Mucosa of rectum (tissue), 2 donors: ENCODE measurements around the gene ADORA2B.

Source experiments
- H3K27ac ChIP-seq, 2 donors: one replicate each; pipeline ENCODE4 v1.7.0; 2013; ENCODE audit warnings: inconsistent platforms in 2 of 2, low read depth in 2 of 2, low read length in 2 of 2
- H3K27me3 ChIP-seq, 2 donors: one replicate each; pipeline ENCODE4 v1.7.0; 2013; ENCODE audit warnings: low read length in 2 of 2; ENCODE audit not compliant: control insufficient read depth in 2 of 2, insufficient read depth in 2 of 2
- H3K36me3 ChIP-seq, 2 donors: one replicate each; pipeline ENCODE4 v1.7.0; 2013; ENCODE audit warnings: low read length in 2 of 2; ENCODE audit not compliant: control insufficient read depth in 2 of 2, insufficient read depth in 2 of 2
- H3K4me1 ChIP-seq, 2 donors: one replicate each; pipeline ENCODE4 v1.7.0; 2013; ENCODE audit warnings: low read length in 2 of 2, mild to moderate bottlenecking in 1 of 2; ENCODE audit not compliant: control insufficient read depth in 2 of 2, insufficient read depth in 2 of 2
- H3K4me3 ChIP-seq, 2 donors: one replicate each; pipeline ENCODE4 v1.7.0; 2013; ENCODE audit warnings: low read length in 2 of 2
- H3K9ac ChIP-seq, 2 donors: one replicate each; pipeline ENCODE4 v1.7.0; 2013; ENCODE audit warnings: low read length in 2 of 2, low read depth in 1 of 2, mild to moderate bottlenecking in 1 of 2
- H3K9me3 ChIP-seq, 2 donors: one replicate each; pipeline ENCODE4 v1.7.0; 2013; ENCODE audit warnings: low read length in 2 of 2; ENCODE audit not compliant: control insufficient read depth in 2 of 2
- donor health status: healthy.
- donor health status: Normal muscosa, but diverticular disease.

Gene ADORA2B

DNA sequence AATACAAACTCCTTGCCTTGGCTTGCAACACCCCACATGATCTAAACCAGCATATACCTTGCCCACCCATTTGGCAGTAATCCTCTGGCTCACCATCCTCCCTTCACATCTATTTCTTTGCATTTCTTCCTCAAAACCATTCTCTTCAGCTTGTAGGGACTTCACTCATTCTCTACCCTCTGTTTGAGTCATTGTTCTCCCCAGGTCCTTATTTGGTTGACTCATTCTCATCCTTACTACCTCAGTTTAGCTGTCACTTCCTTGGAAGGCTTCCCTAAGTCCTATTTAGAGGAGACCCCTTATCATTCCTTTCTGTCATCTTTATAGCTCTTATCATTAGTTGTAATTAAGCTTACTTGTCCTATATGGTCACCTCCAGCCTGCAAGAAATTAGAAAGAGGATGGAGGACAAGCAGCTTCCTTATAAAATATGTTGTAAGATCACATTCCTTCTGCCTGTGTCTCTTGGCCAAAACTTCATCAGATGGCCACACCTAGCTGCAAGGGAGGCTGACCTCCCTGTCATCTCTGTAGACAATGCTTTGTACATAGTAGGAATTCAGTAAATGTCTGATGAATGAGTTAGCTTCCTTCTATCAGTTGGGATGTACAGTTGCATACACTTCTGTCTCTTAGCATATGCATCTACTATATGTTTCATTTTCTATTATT lies 56.4 kb downstream of the ADORA2B start:
- Histone ChIP-seq H3K27me3 (no peaks in the 10 kb centered on the region), H3K9ac (peak overlapping the region in 1 of 2 donors; percentile 92), H3K9me3 (no peaks in the 10 kb centered on the region), H3K4me3 (peak overlapping the region; percentile 15 to 92), H3K4me1 (peaks cover 10 to 11% of the 10 kb centered on the region in 2 donors), H3K27ac (no peak overlapping the region), H3K36me3 (peaks cover 45 to 46% of the 10 kb centered on the region in 2 donors)

DNA sequence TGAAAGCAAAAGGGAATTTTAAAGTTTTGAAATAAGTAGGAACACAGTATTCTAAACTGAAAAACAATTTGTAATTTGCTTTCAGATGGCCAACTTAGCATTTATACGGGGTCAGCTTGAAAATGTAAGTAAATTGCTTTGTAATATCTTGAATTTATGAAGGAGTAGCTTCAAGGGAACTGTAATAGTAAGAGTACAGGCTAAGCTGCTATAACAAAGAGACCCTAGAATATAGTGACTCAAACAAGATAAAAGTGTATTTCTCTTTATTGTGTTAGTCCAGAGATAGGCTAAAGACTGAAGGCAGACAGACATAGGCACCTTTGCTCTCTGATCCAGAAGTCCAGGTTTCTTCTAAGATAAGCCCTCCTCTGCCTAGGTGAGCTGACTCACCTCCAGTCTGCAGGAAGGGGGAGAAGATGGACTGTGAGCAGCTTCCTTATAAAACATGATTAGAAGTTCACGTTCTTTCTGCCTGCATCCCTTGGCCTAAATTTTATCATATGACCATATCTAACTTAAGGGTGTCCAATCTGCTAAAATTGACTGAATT lies 57.9 kb downstream of the ADORA2B start:
- peaks cover 10 to 11% of the 10 kb centered on the region in 2 donors for H3K4me1 ChIP-seq
- no peak overlapping the region for H3K27ac ChIP-seq
- peaks cover 54 to 57% of the 10 kb centered on the region in 2 donors for H3K36me3 ChIP-seq

DNA sequence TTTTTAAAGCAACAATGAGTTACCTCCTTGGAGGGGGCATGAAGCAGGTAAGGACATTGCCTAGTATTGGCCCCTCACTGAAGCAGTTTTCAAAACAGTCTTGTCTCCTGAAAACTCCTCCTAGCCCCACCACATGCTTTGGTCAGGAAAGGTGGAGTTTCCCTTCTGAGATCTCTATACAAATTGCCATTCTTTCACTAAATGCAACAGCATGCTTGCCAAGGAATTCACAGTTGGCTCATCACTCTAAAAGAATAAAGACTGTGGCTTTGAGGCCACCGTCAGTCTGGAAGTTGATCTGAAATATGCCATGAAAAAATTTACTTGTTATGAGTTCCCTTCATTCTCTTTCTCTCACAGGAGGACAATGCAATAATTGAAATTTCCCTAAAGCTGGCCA lies 58.9 kb downstream of the ADORA2B start:
- Histone ChIP-seq H3K27me3 (no peaks in the 10 kb centered on the region), H3K36me3 (peaks cover 64 to 68% of the 10 kb centered on the region in 2 donors), H3K27ac (no peak overlapping the region), H3K4me3 (no peak overlapping the region), H3K9ac (no peak overlapping the region), H3K4me1 (peaks cover 10 to 11% of the 10 kb centered on the region in 2 donors), H3K9me3 (no peaks in the 10 kb centered on the region)

More for the DNA sequence above, 57.9 kb downstream of the ADORA2B start:
- no peaks in the 10 kb centered on the region for H3K9me3 ChIP-seq
- no peak overlapping the region for H3K9ac ChIP-seq
- H3K27me3 ChIP-seq, result no peaks in the 10 kb centered on the region
- H3K4me3 ChIP-seq, result no peak overlapping the region

DNA sequence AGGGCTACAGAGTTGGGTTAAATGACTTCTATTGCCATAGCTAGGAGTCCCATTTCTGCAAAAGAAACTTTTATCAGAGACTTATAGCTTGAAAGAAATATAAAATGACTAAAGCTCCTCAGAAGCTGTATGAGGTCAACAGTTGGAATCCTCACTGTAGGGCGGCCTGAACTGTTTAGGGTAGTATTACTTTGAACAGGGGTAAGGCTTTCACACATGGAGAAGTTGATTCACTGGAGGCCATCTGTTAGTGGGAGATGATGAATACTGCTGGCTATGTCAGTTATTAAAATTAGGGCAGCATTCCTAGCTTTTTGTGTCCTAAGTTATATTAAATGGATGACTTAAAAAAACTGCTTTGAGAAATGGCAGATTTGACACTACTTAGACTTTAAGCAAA lies 60.7 kb downstream of the ADORA2B start:
- Histone ChIP-seq H3K9me3 (no peaks in the 10 kb centered on the region), H3K27me3 (no peaks in the 10 kb centered on the region), H3K27ac (no peak overlapping the region), H3K36me3 (peaks cover 68 to 72% of the 10 kb centered on the region in 2 donors), H3K9ac (no peak overlapping the region), H3K4me3 (no peak overlapping the region), H3K4me1 (peaks cover 5 to 7% of the 10 kb centered on the region in 2 donors)

DNA sequence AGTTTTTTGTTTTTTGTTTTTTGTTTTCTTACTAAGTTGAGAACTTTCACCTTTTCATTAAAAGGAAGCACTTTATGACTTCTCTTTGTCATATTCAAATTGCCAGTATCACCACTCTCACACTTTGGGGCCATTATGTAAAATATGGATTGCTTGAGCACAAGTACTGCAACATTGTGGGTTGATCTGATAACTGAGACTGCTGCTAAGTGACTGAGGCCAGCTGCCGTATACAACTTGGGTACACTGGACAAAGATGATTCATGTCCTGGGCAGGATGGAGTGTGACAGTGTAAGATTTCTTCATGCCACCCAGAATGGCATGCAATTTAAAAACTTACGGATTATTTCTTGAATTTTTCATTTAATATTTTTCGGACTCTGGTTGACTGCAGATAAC lies 62.5 kb downstream of the ADORA2B start:
- peaks cover 2 to 9% of the 10 kb centered on the region in 2 donors for H3K4me1 ChIP-seq
- H3K4me3 ChIP-seq, result no peak overlapping the region
- no peak overlapping the region for H3K27ac ChIP-seq
- H3K9me3 ChIP-seq, result no peaks in the 10 kb centered on the region
- H3K36me3 ChIP-seq, result peaks cover 59 to 62% of the 10 kb centered on the region in 2 donors
- H3K9ac ChIP-seq, result no peak overlapping the region
- no peaks in the 10 kb centered on the region for H3K27me3 ChIP-seq

DNA sequence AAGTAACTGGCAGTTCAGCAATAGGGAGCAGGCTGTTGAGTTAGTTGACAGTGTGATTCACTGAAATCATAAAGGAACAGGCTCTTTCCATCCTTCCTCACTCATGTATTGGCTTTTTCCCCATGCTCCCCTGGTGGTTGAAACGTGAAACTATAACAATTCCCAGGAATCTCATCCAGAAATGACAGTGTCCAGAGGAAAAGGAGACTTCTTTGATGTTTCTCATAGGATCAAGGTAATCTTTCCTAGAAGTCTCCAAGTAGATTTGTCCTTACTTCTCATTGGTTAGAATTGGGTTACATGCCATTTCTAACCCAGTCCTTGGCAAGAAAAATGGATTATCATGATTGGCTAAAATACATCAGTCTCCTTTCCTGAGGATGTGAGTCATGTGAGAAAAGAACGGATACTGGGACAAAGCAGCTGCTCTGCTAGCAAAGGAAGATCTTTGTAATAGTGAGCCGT lies 69.0 kb downstream of the ADORA2B start:
- Histone ChIP-seq H3K36me3 (peaks cover 17 to 19% of the 10 kb centered on the region in 2 donors), H3K4me1 (peaks cover 2 to 9% of the 10 kb centered on the region in 2 donors), H3K27ac (no peak overlapping the region), H3K9ac (no peak overlapping the region), H3K27me3 (no peaks in the 10 kb centered on the region), H3K9me3 (no peaks in the 10 kb centered on the region), H3K4me3 (no peak overlapping the region)

DNA sequence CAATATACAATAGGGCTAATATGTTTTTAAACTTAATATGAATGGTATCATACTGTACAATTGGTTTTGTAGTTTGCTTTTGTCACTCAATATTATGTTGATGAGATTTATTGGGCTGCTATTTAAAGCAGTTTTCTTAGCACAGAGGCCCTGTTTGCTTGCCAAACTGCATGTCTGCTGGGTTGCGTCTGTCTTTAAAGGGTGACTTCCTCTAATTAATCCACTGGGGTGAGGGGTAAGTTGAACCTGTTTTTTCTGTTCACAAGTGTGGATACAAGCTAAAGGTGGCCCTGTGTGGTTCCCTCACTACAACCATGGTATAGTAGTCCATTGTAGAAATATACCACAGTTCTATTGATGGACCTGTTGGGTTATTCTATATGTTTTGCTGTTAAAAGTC lies 74.4 kb downstream of the ADORA2B start:
- H3K36me3 ChIP-seq, result peaks cover 21 to 30% of the 10 kb centered on the region in 2 donors
- no peaks in the 10 kb centered on the region for H3K4me1 ChIP-seq
- H3K27me3 ChIP-seq, result no peaks in the 10 kb centered on the region
- H3K4me3 ChIP-seq, result no peak overlapping the region
- H3K9ac ChIP-seq, result no peak overlapping the region
- H3K9me3 ChIP-seq, result no peaks in the 10 kb centered on the region
- no peak overlapping the region for H3K27ac ChIP-seq

DNA sequence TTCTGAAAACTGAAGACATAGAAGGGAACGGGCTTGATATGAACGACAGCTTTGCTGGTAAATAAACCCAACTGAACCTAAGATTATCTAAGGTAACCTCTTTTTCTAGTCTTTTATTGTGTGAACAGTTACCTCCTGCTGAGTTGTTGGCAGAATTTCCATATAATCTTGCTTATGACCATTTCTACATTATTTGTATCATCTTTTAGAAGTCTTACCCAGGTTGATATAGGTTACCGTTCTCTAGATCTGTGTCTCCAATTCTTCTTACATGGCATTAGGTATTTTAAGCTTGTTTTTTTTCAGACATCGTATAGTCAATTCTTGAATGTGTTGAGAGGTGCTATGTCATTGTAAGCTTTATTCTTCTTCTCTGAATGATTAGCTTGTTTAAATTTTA lies 79.0 kb downstream of the ADORA2B start:
- H3K27ac ChIP-seq, result no peak overlapping the region
- no peak overlapping the region for H3K4me3 ChIP-seq
- H3K9ac ChIP-seq, result no peak overlapping the region
- H3K9me3 ChIP-seq, result no peaks in the 10 kb centered on the region
- H3K27me3 ChIP-seq, result no peaks in the 10 kb centered on the region
- H3K4me1 ChIP-seq, result no peaks in the 10 kb centered on the region
- peaks cover 57 to 70% of the 10 kb centered on the region in 2 donors for H3K36me3 ChIP-seq

DNA sequence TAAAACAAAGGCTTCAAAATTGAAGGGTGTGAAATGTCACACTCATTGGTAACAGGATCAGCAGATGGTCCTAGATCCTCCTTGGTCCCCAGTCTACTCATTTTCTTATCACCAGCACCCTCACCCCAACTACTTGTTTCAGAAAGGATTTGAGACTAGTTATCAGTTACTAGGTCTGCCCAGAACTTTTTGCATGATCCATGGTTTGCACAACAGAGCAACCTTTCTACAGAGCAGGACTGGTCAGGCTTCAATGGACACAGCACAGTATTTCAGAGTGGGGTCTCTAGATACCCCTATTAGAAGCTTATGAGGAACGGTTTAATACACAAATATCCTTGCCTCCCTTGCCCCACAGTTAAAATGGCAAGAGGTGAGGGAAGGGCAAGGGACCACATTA lies 80.3 kb downstream of the ADORA2B start:
- H3K4me3 ChIP-seq, result no peak overlapping the region
- H3K9me3 ChIP-seq, result no peaks in the 10 kb centered on the region
- no peaks in the 10 kb centered on the region for H3K4me1 ChIP-seq
- H3K27me3 ChIP-seq, result no peaks in the 10 kb centered on the region
- H3K9ac ChIP-seq, result no peak overlapping the region
- peaks cover 70 to 76% of the 10 kb centered on the region in 2 donors for H3K36me3 ChIP-seq
- H3K27ac ChIP-seq, result no peak overlapping the region
